Cardiac muscle cell (in vitro differentiated cells and primary cell): ENCODE measurements around the gene BIRC2. TPM values are rescaled to one million over a fixed set of nuclear protein-coding genes. Genes with fewer than 3 reads are reported as not detected.

Source experiments
- DNase-seq, 2 donors: peaks; one replicate each; pipeline versions ENCODE4 v3.0.0 to v3.0.0-alpha.2; 2010 to 2017; ENCODE audit warnings: low read depth in 1 of 2, low spot score in 1 of 2
- H3K27ac ChIP-seq: fragments of 200-600 bp; sonication (generic); 2 replicates; pipeline ENCODE4 v1.5.1; 2016
- H3K27me3 ChIP-seq: fragments of 200-600 bp; sonication (generic); 2 replicates; pipeline ENCODE4 v1.6.0; 2016; ENCODE audit warnings: control low read depth
- H3K36me3 ChIP-seq: fragments of 200-600 bp; sonication (generic); 2 replicates; pipeline ENCODE4 v1.5.1; 2016; ENCODE audit warnings: control low read depth
- H3K4me1 ChIP-seq: fragments of 200-600 bp; sonication (generic); 2 replicates; pipeline ENCODE4 v1.8.1; 2017; ENCODE audit warnings: low read depth, mild to moderate bottlenecking, mixed run types
- H3K4me3 ChIP-seq: fragments of 200-600 bp; sonication (generic); 2 replicates; pipeline ENCODE4 v1.5.1; 2016; ENCODE audit warnings: mild to moderate bottlenecking
- H3K9me3 ChIP-seq: fragments of 200-600 bp; sonication (generic); 2 replicates; pipeline ENCODE4 v1.5.1; 2017; ENCODE audit warnings: low read depth, mild to moderate bottlenecking, control low read depth
- CTCF ChIP-seq: IDR thresholded peaks from 2 replicates; pipeline ENCODE4 v1.5.1; 2012; ENCODE audit warnings: low read depth, mild to moderate bottlenecking, low read length
- polyA plus RNA-seq: library from polyadenylated mRNA; unstranded; fragments of >200 nt; fragmentation: Nextera tagmentation; extraction: Ambion mirVana; gene quantifications from 2 replicates; pipeline ENCODE4 v1.2.1, GENCODE V29; 2016
- total RNA-seq: library from RNA; depleted of rRNA; stranded (reverse); fragments of >200 nt; gene quantifications from 2 replicates; pipeline ENCODE4 v1.2.3, GENCODE V29; 2016

BIRC2 gene
- total and polyA plus RNA-seq, 2 experiments from 2014 or later = 36.1 to 40.4 TPM

- H3K36me3 ChIP-seq = peaks cover 18% of the 10 kb centered on the region
- no peaks in the 10 kb centered on the region for H3K9me3 ChIP-seq
- H3K4me3 ChIP-seq = no peak overlapping the region
- DNase-seq = no peak
- no peaks in the 10 kb centered on the region for H3K27me3 ChIP-seq
- no peak overlapping the region for H3K27ac ChIP-seq
- TF ChIP-seq CTCF = no peak
- no peaks in the 10 kb centered on the region for H3K4me1 ChIP-seq
Measured at GRCh38 chr11:102382384-102382783, 35.4 kb downstream of the BIRC2 start.

DNA sequence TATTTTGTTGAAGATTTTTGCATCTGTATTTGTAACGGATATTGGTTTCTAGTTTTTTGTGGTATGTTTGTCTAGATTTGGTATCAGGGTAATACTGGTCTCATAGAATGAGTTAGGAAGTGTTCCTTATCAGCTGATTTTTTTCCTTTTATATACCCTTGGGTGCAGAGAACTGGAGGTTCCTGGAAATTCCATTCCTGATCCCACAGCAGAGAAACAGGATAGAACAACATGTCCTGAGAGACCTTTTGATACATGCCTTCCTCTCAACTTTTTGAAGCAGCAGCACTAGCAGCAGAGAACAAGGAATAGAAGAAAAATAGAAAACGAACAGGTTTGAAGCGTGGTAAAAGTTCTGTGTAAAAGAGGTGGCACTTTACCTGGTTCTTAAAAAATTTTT, 36.8 kb downstream of the BIRC2 start:
- no peaks in the 10 kb centered on the region for H3K4me1 ChIP-seq
- TF ChIP-seq CTCF = no peak
- peak overlapping the region; percentile 59 for H3K27ac ChIP-seq
- H3K9me3 ChIP-seq = no peaks in the 10 kb centered on the region
- peaks cover 11% of the 10 kb centered on the region for H3K36me3 ChIP-seq
- peak in 1 of 2 donors; percentile 14 for DNase-seq
- no peaks in the 10 kb centered on the region for H3K27me3 ChIP-seq
- no peak overlapping the region for H3K4me3 ChIP-seq

DNA sequence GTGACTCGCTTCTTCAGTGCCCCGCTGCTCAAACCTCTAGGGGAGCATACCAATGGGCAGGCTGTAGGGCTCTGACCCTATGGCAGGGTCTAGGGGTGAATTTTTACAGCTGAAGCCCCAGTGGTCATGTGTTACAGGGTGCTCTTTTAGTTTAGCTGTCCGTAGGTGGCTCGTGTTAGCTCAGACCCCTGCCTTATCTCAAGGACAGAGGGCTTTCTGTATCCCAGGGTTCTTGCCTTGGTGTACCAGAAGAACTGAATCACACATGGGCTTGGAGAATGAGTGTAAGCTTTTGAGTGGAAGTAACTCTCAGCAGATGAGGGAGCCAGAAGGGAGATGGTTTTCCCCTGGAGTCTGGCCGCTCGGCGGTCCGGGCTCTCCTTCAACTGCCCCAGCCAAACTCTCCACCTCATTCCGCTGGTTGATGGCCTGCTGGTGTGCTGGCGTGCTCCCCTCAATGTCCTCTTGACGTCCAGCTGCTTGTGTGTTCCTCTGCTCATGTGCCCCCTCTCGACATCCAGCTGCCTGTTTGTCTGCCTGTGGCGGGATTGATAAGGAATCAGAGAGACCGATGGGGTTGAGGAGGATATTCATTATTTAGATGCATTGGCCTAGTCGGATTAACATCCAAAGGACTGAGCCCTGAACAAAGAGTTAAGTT, 37.5 kb downstream of the BIRC2 start:
- Histone ChIP-seq H3K27me3 (no peaks in the 10 kb centered on the region), H3K9me3 (no peaks in the 10 kb centered on the region), H3K36me3 (peaks cover 8% of the 10 kb centered on the region), H3K4me1 (no peaks in the 10 kb centered on the region), H3K4me3 (no peak overlapping the region), H3K27ac (peak overlapping the region; percentile 59)
- no peak for DNase-seq
- TF ChIP-seq CTCF = no peak

DNA sequence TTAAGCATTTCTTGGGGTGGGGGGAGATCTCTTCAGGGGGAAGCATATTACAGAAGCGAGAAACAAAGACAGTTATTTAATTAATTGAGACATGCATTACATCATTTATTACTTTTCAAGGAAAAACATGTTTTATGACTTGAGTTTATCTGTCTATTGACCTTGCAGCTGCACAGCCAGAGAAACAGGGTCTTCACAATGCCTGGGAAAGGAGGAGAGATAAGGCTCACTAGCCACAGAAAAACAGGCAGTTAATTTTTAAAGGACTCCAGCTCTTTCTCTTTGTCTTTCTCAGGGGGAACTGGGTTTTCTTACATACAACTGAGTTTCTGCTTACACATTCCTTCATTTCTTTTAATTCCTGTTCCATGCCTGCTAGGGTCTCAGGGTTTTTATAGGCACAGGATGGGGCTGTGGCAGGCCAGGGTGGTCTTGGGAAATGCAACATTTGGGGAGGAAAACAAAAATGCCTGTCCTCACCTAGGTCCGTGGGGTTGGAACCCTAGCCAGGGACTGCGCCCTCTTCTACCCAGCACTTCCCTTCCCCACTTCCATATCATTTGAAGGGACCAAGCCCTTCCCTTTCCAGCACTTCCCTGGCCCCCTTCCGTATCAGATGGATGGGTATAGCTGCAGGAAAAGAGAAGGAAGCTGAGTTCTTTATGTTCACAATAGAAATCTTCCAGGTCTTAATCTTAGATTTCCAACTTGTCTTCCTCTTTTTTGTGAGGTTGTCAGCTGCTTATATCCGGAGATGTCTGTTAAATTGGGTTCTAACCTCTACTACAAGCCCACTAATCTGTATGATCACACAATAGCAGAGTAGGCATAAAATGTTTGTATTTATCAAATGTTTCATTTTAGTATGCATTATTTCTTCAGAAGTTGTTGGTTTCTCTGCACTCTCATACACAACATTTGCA, 38.3 kb downstream of the BIRC2 start:
- Histone ChIP-seq H3K36me3 (peaks cover under 1% of the 10 kb centered on the region), H3K27me3 (no peaks in the 10 kb centered on the region), H3K27ac (peak overlapping the region; percentile 59), H3K4me1 (no peaks in the 10 kb centered on the region), H3K9me3 (no peaks in the 10 kb centered on the region), H3K4me3 (no peak overlapping the region)
- DNase-seq = no peak
- TF ChIP-seq CTCF = no peak

DNA sequence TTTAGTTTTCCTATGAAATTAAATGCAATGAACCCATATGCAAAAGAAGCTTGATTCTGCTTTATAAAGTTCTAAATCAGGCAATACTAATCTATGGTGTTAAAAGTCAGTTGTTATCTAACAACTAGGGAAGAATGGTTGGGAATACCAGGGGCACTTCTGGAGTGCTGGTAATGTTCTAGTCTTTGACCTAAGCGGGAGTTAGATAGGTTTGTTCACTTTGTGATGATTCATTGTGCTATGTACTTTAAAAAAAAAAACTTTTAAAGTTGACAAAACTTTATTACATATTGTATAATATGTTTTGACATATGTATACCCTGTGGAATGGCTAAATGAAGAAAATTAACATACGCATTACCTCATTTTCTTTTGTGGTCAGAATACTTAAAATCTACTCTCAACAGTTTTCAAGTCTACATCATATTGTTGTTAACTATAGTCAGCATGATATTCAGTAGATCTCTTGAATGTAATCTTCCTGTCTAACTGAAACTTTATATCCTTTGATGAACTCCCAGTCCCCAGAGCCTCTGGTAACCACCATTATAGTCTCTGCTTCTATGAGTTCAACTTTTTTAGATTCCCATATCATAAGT, 39.2 kb downstream of the BIRC2 start:
- no peaks in the 10 kb centered on the region for H3K27me3 ChIP-seq
- DNase-seq = no peak
- H3K4me1 ChIP-seq = no peaks in the 10 kb centered on the region
- H3K36me3 ChIP-seq = no peaks in the 10 kb centered on the region
- no peak overlapping the region for H3K27ac ChIP-seq
- H3K4me3 ChIP-seq = no peak overlapping the region
- H3K9me3 ChIP-seq = no peaks in the 10 kb centered on the region
- TF ChIP-seq CTCF = no peak
